MM.1S (cell line): ENCODE measurements around the gene NAA60.

Experiments used
- CTCF ChIP-seq: fragments of 300-600 bp; sonication (generic); IDR thresholded peaks from 2 replicates; pipeline ENCODE4 v1.5.1; 2016; ENCODE audit warnings: antibody characterized with exemption, low read length, mixed read lengths
- EZH2phosphoT487 ChIP-seq: fragments of 300-600 bp; sonication (generic); IDR thresholded peaks from 2 replicates; pipeline ENCODE4 v1.6.1; 2018; ENCODE audit warnings: antibody characterized with exemption, low read length

- TF ChIP-seq CTCF = no peak
- TF ChIP-seq EZH2phosphoT487 = no peak
Observed at GRCh38 chr16:3460585-3460984, 17.1 kb downstream of the NAA60 start.
